Neural progenitor cell (in vitro differentiated cells): ENCODE measurements around the gene WDR86.

ENCODE experiments used
- EZH2phosphoT487 ChIP-seq: fragments of 200-600 bp; sonication (generic); IDR thresholded peaks from 2 replicates; pipeline ENCODE4 v1.6.1; 2017; ENCODE audit warnings: antibody characterized with exemption
- TF ChIP-seq, protein P1 (sequence below): fragments of 200-600 bp; sonication (generic); IDR thresholded peaks from 2 replicates; pipeline ENCODE4 v1.5.1; 2017; ENCODE audit warnings: antibody characterized with exemption, mild to moderate bottlenecking

DNA sequence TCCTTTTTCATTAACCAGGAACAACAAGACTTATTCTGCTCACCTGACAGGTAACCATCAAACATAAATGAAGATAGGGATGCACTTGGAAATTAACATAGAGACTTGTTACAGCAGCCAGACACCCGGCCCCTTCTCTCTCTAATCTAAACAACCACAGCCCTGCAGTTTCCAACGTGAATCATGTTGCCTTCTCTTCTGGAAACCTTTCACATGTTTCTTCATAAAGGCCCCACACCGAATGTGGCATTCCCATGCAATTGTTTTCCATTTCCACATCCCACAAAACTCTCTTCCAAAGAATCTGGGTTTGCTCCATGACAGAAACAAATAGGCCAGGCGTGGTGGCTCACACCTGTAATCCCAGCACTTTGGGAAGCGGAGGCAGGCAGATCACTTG is 15.0 kb upstream of the WDR86 start:
- TF ChIP-seq, protein P1, sequence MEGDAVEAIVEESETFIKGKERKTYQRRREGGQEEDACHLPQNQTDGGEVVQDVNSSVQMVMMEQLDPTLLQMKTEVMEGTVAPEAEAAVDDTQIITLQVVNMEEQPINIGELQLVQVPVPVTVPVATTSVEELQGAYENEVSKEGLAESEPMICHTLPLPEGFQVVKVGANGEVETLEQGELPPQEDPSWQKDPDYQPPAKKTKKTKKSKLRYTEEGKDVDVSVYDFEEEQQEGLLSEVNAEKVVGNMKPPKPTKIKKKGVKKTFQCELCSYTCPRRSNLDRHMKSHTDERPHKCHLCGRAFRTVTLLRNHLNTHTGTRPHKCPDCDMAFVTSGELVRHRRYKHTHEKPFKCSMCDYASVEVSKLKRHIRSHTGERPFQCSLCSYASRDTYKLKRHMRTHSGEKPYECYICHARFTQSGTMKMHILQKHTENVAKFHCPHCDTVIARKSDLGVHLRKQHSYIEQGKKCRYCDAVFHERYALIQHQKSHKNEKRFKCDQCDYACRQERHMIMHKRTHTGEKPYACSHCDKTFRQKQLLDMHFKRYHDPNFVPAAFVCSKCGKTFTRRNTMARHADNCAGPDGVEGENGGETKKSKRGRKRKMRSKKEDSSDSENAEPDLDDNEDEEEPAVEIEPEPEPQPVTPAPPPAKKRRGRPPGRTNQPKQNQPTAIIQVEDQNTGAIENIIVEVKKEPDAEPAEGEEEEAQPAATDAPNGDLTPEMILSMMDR: no peak
- no peak for TF ChIP-seq EZH2phosphoT487
